ENCODE measurements around the gene FOXL2NB.

The FOXL2NB gene

DNA sequence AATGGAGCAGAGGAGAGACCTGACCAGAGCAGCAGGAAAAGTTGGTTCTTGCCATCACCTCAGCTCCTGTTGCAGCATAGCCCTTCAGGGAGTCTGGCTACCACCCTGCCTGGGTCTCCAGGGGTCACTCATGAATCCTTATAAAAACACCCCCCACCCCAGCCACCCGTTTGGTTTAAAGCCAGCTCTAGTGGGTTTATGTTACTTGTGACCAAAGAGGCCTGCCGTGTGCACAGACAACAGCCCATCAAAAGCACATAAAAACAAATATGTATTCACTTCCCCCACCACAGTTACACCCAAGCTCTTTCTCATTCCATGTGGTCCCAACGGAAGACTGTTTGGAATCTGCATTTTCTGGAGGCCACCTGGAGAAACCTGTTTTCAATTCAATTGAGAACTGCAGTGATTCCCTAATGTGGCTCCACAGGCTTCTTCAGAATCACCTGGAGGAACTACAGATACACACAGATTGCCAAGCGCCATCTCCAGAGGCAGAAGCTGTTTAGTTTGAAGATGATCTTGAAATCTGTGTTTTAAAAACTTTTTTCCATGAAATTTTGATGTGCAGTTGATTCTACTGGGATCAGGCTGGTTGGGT lies 13.8 kb upstream of the FOXL2NB start:
- no peak for DNase-seq

DNA sequence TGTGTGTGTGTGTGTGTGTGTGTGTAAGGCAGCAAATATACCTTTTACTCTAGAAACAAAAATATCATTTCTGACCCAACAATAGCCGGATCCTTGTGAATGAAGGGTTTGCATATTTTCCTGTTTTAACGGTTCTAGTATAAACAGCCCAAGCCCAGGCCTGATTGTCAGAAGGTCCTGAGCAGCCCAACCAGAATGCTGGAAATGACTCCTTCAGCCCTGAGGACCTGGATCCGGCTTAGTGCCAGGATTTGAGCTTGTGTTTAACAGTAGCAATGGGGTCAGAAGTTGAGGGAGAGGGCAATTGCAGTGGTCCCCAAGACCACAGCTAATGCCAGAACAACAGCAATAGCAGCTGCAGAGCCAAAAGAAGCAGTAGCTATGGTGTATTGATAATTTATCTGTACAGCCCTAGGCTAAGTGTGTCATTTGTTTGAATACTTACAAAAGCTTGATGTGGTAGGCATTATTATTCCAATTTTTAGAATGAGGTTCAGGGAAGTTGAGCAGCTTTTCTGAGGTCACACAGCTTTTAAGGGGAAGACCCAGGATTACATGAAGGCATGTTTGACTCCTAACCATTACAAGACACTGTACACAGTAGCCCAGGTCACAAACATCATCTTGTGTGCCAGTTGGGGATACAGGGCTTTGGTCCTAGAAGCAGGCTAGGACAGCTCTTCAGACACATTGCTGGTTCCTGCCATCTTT lies 12.9 kb upstream of the FOXL2NB start:
- DNase-seq, result no peak

GRCh38 chr3:138935505-138935862 lies 11.5 kb upstream of the FOXL2NB start:
- no peak for DNase-seq

DNA sequence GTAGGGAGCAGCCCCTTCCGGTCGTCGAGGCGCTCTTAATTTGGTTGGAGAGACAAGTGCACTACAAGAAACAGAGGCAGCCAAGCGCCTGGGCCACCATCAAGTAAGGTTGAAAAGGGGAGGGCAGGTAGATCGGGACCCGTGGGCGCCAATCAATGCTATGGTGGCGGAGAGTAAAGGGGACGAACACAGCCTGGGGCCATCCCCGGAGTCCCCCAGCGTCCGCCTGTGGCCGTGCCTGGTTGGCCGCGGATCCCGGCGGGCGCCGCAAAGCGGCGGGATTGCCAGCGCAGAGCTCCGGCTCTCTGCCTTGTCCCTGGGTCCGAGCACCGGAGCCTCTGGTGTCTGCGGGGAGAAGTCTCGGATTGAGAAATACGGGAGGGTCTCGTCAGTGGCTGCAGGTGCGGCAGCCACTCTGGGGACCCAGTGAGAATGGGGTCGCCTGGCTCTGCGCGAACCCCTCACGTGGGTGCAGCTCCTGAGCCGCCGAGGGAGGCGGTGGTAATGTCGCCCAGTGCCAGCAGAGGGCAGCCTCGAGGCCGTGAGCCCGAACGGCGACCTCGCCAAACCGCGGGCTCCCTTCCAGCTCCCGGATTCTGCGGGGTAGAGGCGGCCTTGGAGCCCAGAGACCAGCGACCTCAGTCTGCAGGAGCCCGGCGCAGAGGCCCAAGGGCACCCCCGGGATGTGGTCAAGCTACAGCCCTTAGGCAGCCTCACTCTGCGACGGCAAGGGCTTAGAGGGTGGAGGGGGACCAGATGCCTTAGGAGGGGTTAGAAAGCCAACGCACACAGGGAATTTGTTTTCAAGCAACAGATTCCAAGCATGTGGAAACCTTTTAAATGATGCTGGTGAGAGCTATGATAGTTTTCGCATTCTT lies 10.9 kb upstream of the FOXL2NB start:
- peak; percentile 81 to 86 for DNase-seq

GRCh38 chr3:138936741-138937689 lies 10.0 kb upstream of the FOXL2NB start:
- DNase-seq, result peak in 1 of 2 experiments; percentile 6

- DNase-seq, result peak in 1 of 2 experiments; percentile 8
Measured at GRCh38 chr3:138937690-138938055, 9.3 kb upstream of the FOXL2NB start.

DNA sequence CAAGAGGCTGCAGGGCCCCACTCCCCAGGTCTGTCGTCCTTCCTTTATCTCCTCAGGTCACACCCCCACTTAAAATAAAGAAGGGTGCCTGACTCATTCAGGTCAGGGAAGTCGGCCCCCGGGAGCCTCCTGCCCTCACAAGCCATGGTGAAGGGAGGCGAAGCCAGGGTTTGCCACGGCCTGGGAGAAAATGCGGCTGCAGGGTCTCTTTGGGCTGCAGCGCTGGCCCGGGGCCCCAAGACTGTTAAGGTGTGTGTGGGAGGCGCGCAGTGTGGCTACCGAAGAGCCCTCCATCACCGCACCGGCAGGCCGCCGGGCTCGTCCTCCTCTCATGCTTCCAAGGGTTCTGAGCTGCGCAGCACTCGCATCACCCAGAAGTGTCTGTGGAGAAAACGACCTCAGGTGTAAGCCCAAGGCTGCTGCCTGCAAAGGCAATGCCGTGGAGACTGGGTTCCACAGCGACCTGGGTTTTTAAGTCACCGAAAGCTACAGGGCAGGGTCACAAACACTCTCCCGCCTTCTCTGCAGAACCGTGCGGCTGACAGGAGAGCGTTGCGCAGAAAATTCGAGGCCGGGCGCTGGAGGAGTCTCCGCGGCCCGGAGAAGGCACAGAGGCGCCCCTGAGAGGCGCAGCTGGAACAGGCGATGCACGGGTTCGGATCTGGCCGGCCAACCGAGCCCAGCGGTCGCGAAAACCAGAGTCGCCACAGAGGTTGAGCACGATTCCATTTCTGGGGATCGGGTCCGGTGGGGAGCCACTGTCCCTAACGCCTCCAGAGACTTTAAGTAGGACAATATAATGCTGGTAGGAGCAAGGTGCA lies 8.8 kb upstream of the FOXL2NB start:
- DNase-seq, result peak in 1 of 2 experiments; percentile 21

GRCh38 chr3:138938877-138939560 lies 8.0 kb upstream of the FOXL2NB start:
- no peak for DNase-seq

DNA sequence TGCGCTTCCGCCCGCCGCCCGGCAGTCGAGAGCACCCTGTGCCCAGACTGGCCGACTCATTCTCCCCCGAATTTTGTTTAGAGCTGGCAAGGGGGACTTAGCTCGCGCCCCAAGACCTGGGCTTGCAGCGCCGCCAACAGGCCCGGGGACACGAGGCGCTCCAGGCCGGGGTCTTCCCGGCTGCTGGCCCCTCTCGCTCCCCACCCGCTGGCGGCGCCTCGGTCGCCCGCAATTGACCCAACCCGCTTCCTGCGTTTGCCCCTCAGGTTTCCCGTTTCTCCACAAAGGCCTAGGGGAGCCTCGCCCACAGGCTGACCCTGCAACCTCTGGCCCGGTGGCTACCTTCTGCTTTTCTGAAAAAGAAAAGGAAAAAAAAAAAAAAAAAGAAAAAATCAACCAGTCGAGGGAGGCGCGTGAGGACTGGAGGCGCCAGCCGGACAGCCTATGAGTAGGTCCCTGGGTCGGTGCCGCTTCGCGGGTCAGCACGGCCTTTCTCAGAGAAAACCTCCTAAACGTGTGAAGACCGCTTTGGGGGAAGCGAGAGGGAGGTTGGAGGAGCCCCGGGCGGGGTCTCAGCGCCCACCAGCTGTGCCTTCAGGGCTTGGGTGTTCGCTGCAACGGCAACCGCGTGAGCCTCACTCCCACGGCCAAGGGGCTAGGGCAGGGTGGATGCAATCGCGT lies 7.3 kb upstream of the FOXL2NB start:
- DNase-seq, result no peak

DNA sequence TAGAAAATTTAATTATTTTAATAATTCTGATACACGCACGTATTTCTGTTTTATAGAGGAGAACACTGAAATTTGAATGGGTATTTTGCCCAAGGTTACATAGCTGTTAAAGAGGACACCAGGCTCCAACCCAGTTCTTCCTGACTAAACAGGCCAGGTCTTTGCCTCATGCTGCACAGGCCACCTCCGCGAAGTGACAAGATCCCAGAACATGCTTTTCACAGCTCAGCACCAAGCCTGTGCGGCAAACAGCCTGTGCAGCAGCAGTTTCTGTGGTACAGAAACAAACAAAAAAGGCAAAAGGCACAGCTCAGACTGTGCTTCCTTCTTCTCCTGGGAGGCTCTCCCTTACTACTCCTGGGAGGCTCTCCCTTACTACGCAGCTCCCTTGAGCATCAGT lies 6.6 kb upstream of the FOXL2NB start:
- no peak for DNase-seq

DNA sequence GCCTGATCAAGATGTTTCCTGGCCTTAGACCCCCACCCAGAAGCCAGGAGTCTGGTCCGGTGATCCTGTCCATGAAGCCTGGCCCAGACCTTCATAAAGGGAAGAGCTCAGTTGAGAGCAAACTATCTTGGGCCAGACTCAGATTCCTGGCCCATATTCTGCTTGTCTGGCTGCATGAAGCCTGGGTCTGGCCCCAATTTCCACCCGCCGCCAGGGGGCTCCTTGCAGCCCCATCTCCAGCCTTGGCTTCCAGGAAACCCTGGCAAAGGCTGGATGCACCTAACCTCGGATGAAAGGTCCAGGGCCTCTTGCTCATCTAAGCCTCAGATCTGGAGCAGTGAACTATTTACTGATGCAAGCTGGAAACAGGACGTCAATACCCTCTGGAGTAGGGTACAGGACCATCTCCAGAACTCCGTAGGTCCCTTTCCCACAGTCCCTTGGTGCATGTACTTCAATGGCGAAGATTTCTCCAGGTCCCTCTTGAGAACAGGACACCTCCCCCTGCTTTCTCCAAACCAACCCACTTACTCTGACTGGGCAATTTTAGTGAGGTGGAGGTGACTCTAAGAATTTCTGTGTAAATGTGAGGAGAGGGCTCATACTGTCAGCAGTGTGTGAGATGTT lies 5.6 kb upstream of the FOXL2NB start:
- peak; percentile 49 to 60 for DNase-seq

GRCh38 chr3:138942271-138942670 lies 4.7 kb upstream of the FOXL2NB start:
- DNase-seq, result no peak

- DNase-seq, result no peak
Measured at GRCh38 chr3:138942861-138943623, 4.0 kb upstream of the FOXL2NB start.

GRCh38 chr3:138943724-138944653 lies 3.0 kb upstream of the FOXL2NB start:
- DNase-seq, result peak in 1 of 2 experiments; percentile 5

DNA sequence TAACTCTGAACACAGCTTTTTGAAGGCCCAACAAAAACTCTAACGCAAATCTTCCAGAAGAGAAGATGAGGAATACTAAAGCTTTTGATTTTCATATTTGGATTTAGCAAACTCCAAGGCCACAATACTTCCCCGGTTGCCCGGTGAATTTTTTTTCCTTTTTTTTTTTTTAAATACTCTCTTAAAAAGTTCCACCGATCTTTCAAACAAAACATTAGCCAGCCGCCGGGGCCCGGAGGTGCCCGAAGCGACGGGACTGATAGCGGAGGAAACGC lies 2.4 kb upstream of the FOXL2NB start:
- no peak for DNase-seq

DNA sequence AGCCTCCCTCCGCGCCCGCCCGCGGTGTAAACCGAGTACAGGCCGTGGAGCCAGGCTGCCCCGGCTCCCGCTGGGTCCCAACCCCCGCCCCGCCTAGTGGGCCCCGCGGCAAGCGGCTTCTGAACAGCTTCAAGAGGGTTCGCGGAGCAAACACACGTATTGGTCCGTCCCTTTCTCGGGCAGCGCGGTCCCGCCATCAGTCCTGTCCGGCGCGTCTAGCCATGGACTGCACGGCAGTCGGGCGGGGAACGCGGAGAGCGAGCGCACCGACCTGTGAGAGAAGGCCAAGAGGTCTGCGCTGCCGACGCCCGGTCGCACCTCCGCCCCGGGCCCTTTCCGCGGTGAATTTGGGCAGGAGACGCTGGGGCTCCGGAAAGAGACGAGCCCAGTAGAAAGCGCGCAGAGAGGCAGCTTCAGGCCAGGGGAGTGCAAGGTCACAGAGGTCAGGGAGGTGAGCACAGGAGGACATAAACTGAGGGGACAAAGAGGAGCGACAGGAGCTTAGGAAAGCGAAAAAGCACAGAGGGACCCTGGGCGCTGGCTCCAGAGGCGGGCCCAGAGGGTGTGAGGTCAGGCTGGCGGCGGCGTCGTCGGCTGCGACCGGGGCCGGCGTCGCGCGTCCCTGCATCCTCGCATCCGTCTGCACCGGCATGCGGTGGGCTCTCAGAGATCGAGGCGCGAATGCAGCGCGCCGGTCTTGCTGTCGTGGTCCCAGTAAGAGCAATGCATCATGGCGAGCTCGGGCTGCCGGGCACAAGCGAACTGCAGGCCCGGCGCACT lies 1.9 kb upstream of the FOXL2NB start:
- peak; percentile 32 to 42 for DNase-seq
